Sigmoid colon (tissue), 4 donors: ENCODE results near the gene PCSK2.

Experiments used
- EP300 ChIP-seq, 4 donors: sonication (generic); formaldehyde crosslinking; IDR thresholded peaks; one replicate each; pipeline ENCODE4 v1.6.1; 2017; ENCODE audit warnings: antibody characterized with exemption in 4 of 4
- POLR2A ChIP-seq, 2 donors: fragments of 450-650 bp; IDR thresholded peaks; one replicate each; pipeline ENCODE4 v1.6.1; 2016; ENCODE audit warnings: antibody characterized with exemption in 2 of 2, mild to moderate bottlenecking in 2 of 2, moderate library complexity in 2 of 2
- POLR2AphosphoS5 ChIP-seq, 4 donors: sonication (generic); formaldehyde crosslinking; IDR thresholded peaks; one replicate each; pipeline ENCODE4 v1.6.1; 2017; ENCODE audit warnings: antibody characterized with exemption in 4 of 4
- TF ChIP-seq, protein P1 (sequence below), 4 experiments: fragments of 450-650 bp in 3 of 4; fragments of 200-600 bp in 1 of 4; IDR thresholded peaks; one replicate each; pipeline ENCODE4 v1.5.1; 2016 to 2019; ENCODE audit warnings: antibody characterized with exemption in 4 of 4, mild to moderate bottlenecking in 3 of 4, moderate library complexity in 2 of 4

DNA sequence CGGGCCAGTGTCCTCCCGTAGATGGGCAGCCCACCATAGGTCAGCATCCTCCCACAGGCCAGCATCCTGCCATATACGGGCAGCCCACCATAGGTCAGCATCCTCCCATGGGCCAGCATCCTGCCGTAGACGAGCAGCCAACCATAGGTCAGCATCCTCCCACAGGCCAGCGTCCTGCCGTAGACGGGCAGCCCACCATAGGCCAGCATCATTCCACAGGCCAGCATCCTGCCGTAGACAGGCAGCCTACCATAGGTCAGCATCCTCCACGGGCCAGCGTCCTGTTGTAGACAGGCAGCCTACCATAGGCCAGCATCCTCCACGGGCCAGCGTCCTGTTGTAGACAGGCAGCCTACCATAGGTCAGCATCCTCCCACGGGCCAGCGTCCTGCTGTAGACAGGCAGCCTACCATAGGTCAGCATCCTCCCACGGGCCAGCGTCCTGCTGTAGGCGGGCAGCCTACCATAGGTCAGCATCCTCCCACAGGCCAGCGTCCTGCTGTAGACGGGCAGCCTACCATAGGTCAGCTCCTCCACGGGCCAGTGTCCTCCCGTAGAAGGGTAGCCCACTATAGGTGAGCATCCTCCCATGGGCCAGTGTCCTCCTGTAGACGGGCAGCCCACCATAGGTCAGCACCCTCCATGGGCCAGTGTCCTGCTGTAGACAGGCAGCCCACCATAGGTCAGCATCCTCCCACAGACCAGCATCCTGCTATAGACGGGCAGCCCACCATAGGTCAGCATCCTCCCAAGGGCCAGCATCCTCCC is 241.4 kb downstream of the PCSK2 start:
- TF ChIP-seq POLR2AphosphoS5 (IDR thresholded peaks at IDR 0.05): no peak
- TF ChIP-seq, protein P1, sequence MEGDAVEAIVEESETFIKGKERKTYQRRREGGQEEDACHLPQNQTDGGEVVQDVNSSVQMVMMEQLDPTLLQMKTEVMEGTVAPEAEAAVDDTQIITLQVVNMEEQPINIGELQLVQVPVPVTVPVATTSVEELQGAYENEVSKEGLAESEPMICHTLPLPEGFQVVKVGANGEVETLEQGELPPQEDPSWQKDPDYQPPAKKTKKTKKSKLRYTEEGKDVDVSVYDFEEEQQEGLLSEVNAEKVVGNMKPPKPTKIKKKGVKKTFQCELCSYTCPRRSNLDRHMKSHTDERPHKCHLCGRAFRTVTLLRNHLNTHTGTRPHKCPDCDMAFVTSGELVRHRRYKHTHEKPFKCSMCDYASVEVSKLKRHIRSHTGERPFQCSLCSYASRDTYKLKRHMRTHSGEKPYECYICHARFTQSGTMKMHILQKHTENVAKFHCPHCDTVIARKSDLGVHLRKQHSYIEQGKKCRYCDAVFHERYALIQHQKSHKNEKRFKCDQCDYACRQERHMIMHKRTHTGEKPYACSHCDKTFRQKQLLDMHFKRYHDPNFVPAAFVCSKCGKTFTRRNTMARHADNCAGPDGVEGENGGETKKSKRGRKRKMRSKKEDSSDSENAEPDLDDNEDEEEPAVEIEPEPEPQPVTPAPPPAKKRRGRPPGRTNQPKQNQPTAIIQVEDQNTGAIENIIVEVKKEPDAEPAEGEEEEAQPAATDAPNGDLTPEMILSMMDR (IDR thresholded peaks at IDR 0.05): no peak
- no peak for TF ChIP-seq POLR2A (IDR thresholded peaks at IDR 0.05)
- TF ChIP-seq EP300 (IDR thresholded peaks at IDR 0.05): no peak
